Tibial nerve (tissue), 4 donors: Measurements from ENCODE around the gene NCOA3. TPM values are rescaled to one million over a fixed set of nuclear protein-coding genes. Genes with fewer than 3 reads are reported as not detected.

Source experiments
- DNase-seq, 2 donors: peaks; one replicate each; pipeline ENCODE4 v3.0.0-alpha.2; 2019; ENCODE audit warnings: low spot score in 2 of 2
- H3K27ac ChIP-seq, 4 donors: fragments of 200-600 bp; sonication (generic) in 3 of 4; one replicate each; pipeline ENCODE4 v1.5.1; 2017 to 2019; ENCODE audit warnings: mild to moderate bottlenecking in 1 of 4
- H3K27me3 ChIP-seq, 2 donors: fragments of 200-600 bp; sonication (generic) in 1 of 2; one replicate each; pipeline versions ENCODE4 v1.5.1 to v1.6.0; 2017 to 2019
- H3K36me3 ChIP-seq, 3 donors: fragments of 200-600 bp; sonication (generic); one replicate each; pipeline ENCODE4 v1.5.1; 2018 to 2019
- H3K4me1 ChIP-seq, 4 donors: fragments of 200-600 bp; sonication (generic) in 3 of 4; one replicate each; pipeline ENCODE4 v1.5.1; 2017 to 2019
- H3K4me3 ChIP-seq, 4 donors: fragments of 200-600 bp; sonication (generic) in 3 of 4; one replicate each; pipeline ENCODE4 v1.5.1; 2017 to 2019; ENCODE audit warnings: mild to moderate bottlenecking in 1 of 4, moderate library complexity in 1 of 4
- H3K9me3 ChIP-seq, 4 donors: fragments of 200-600 bp; sonication (generic) in 3 of 4; one replicate each; pipeline ENCODE4 v1.5.1; 2017 to 2019
- EP300 ChIP-seq, 2 donors: sonication (generic); formaldehyde crosslinking; IDR thresholded peaks; one replicate each; pipeline ENCODE4 v1.6.1; 2017; ENCODE audit warnings: antibody characterized with exemption in 2 of 2, mild to moderate bottlenecking in 1 of 2
- POLR2A ChIP-seq, 2 donors: fragments of 450-650 bp; IDR thresholded peaks; one replicate each; pipeline ENCODE4 v1.6.1; 2017; ENCODE audit warnings: antibody characterized with exemption in 2 of 2, mild to moderate bottlenecking in 2 of 2, moderate library complexity in 2 of 2
- WGBS, 2 donors: methylation state at CpG; one replicate each; pipeline ENCODE4 v1.1.5; 2018; 5-methylcytosine and 5-hydroxymethylcytosine counted together
- total RNA-seq, 4 donors: library from RNA; depleted of rRNA; stranded (reverse); fragments of >200 nt; gene quantifications; one replicate each; pipeline ENCODE4 v1.1.0, GENCODE V29; 2016
- TF ChIP-seq, protein P1 (sequence below), 5 experiments: fragments of 200-600 bp in 3 of 5; fragments of 450-650 bp in 2 of 5; sonication (generic) in 3 of 5; IDR thresholded peaks; one replicate each; pipeline ENCODE4 v1.5.1; 2016 to 2019; ENCODE audit warnings: antibody characterized with exemption in 5 of 5, mild to moderate bottlenecking in 3 of 5, moderate library complexity in 2 of 5

Gene NCOA3
- total RNA-seq, 4 donors from 2014 or later = 38.0 to 48.9 (median 40.7) TPM

DNA sequence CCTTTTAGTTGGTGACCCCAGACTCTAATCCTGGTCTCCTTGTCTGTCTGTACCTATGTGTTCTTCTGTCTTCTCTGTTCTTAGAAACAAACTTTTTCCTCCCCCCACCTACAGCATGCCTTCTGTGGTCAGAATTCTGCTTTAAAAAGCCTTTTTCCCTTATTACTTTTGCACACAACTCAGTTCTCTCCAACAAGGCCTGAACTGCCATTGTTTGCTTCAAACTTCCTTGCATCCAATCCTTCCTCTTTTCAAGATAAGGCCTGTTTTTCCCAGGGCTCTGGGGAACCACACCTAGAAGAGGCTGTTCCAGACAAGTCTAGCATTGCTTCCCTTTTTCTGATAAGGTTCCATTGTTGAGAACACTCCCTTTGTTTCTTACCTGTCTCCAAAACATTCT, 22.2 kb upstream of the NCOA3 start:
- no peak overlapping the region for H3K27ac ChIP-seq
- no peak overlapping the region for H3K4me3 ChIP-seq
- no peaks in the 10 kb centered on the region for H3K9me3 ChIP-seq
- no peaks in the 10 kb centered on the region for H3K36me3 ChIP-seq
- DNase-seq = no peak
- TF ChIP-seq EP300 (IDR thresholded peaks at IDR 0.05) (no peak), POLR2A (IDR thresholded peaks at IDR 0.05) (no peak)
- TF ChIP-seq, protein P1, sequence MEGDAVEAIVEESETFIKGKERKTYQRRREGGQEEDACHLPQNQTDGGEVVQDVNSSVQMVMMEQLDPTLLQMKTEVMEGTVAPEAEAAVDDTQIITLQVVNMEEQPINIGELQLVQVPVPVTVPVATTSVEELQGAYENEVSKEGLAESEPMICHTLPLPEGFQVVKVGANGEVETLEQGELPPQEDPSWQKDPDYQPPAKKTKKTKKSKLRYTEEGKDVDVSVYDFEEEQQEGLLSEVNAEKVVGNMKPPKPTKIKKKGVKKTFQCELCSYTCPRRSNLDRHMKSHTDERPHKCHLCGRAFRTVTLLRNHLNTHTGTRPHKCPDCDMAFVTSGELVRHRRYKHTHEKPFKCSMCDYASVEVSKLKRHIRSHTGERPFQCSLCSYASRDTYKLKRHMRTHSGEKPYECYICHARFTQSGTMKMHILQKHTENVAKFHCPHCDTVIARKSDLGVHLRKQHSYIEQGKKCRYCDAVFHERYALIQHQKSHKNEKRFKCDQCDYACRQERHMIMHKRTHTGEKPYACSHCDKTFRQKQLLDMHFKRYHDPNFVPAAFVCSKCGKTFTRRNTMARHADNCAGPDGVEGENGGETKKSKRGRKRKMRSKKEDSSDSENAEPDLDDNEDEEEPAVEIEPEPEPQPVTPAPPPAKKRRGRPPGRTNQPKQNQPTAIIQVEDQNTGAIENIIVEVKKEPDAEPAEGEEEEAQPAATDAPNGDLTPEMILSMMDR (IDR thresholded peaks at IDR 0.05) = no peak
- no peaks in the 10 kb centered on the region for H3K27me3 ChIP-seq
- no peaks in the 10 kb centered on the region for H3K4me1 ChIP-seq

DNA sequence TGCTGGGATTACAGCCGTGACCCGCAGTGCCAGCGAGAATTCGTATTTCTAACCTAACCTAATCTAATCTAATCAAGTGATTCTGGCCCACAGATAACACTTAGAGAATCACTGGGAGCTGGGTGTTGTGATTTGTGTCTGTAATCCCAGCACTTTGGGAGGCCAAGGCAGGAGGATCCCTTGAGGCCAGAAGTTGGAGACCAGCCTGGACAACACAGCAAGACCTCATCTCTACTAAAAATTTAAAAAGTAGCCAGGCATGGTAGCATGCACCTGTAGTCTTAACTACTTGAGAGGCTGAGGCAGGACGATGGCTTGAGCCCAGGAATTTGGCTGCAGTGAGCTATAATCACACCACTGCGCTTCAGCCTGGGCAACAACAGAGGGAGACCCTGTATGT, 21.4 kb upstream of the NCOA3 start:
- WGBS, 2 donors = 90 to 91% methylated on average over 6 of the region's 6 CpGs
- Histone ChIP-seq H3K9me3 (no peaks in the 10 kb centered on the region), H3K4me1 (no peaks in the 10 kb centered on the region), H3K27ac (no peak overlapping the region), H3K27me3 (no peaks in the 10 kb centered on the region), H3K4me3 (no peak overlapping the region), H3K36me3 (no peaks in the 10 kb centered on the region)
- TF ChIP-seq POLR2A (IDR thresholded peaks at IDR 0.05) (no peak), EP300 (IDR thresholded peaks at IDR 0.05) (no peak)
- TF ChIP-seq, protein P1 (IDR thresholded peaks at IDR 0.05) = no peak
- DNase-seq = no peak

DNA sequence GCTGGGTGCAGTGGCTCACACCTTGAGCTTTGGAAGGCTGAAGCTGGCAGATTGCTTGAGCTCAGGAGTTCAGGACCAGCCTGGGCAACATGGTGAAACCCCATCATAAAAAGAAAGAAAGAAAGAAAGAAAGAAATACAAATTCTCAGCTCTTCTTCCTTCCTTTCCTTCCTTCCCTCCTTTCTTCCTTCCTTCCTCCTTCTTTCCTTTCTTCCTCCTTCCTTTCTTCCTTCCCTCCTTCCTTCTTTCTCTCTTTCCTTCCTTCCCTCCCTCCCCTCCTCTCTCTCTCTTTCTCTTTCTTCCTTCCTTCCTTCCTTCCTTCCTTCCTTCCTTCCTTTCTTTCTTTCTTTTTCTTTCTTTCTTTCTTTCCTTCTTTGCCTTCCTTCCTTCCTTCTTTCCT, 21.0 kb upstream of the NCOA3 start:
- TF ChIP-seq POLR2A (IDR thresholded peaks at IDR 0.05) = no peak
- no peak for TF ChIP-seq EP300 (IDR thresholded peaks at IDR 0.05)
- no peak for DNase-seq

DNA sequence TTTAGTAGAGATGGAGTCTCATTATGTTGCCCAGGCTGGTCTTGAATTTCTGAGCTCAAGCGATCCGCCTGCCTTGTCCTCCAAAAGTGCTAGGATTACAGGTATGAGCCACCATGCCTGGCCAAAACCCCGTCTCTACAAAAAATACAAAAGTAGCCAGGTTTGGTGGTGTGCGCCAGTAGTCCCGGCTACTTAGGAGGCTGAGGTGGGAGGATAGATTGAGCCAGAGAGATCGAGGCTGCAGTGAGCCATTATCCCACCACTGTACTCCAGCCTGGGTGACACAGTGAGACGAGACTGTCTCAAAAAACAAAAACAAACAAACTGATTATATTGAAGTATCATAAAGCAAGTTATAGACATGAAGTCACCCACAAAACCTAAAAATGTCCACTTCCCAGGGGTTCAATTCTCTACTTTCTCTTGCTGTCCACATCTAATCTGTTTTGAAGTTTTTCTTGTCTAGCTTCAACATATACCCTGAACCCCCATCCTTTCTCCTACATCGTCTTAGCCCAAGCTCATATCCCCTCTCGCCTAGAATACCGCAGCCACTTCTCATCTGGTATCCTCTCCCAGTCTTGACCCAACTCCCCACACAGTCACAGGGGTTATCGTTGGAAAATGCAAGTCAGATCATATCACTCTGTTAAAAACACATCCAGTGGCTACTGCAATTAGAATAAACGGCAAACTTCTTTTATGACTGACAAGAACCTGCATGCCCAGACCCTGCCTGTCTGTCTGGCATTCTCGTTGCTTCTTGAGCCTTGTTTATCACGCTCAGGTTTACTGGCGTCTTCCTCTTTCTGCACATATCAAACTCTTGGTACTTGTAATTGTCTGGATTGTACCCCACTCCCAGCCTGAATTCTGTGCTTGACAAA, 20.1 kb upstream of the NCOA3 start:
- DNase-seq = no peak
- no peaks in the 10 kb centered on the region for H3K27me3 ChIP-seq

More for the DNA sequence above, 21.0 kb upstream of the NCOA3 start:
- Histone ChIP-seq H3K9me3 (no peaks in the 10 kb centered on the region), H3K4me1 (no peaks in the 10 kb centered on the region), H3K4me3 (no peak overlapping the region), H3K36me3 (no peaks in the 10 kb centered on the region), H3K27ac (no peak overlapping the region), H3K27me3 (no peaks in the 10 kb centered on the region)

DNA sequence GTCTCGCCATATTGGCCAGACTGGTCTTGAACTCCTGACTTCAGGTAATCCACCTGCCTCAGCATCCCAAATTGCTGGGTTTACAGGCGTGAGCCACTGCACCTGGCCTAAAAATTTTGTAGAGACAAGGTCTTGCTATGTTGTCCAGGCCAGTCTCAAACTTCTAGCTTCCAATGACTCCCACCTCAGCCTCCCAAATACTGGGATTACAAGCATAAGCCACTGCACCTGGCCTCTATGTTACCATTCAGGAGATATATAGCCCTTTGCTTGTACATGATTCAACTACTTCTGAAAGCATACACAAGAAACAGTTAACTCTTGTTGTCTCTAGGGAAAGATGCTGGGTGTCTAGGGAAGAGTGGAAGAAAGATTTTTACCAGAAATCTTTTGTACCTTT, 19.0 kb upstream of the NCOA3 start:
- 95 to 100% methylated on average over 2 of the region's 2 CpGs for WGBS, 2 donors
- no peaks in the 10 kb centered on the region for H3K9me3 ChIP-seq
- DNase-seq = no peak
- TF ChIP-seq EP300 (IDR thresholded peaks at IDR 0.05) (no peak), POLR2A (IDR thresholded peaks at IDR 0.05) (no peak)
- TF ChIP-seq, protein P1 (IDR thresholded peaks at IDR 0.05) = no peak
- peaks cover 0 to 9% (median 2%) of the 10 kb centered on the region in 4 donors for H3K4me1 ChIP-seq
- H3K36me3 ChIP-seq = no peaks in the 10 kb centered on the region
- no peaks in the 10 kb centered on the region for H3K27me3 ChIP-seq
- no peak overlapping the region for H3K4me3 ChIP-seq
- H3K27ac ChIP-seq = no peak overlapping the region

More for the DNA sequence above, 20.1 kb upstream of the NCOA3 start:
- Histone ChIP-seq H3K36me3 (no peaks in the 10 kb centered on the region), H3K4me3 (no peak overlapping the region), H3K27ac (no peak overlapping the region), H3K9me3 (no peaks in the 10 kb centered on the region), H3K4me1 (no peaks in the 10 kb centered on the region)
- 81% methylated on average over 15 of the region's 15 CpGs for WGBS, 2 donors
- TF ChIP-seq, protein P1 (IDR thresholded peaks at IDR 0.05) = no peak
- TF ChIP-seq POLR2A (IDR thresholded peaks at IDR 0.05) (no peak), EP300 (IDR thresholded peaks at IDR 0.05) (no peak)
